GM19463 (cell line): ENCODE measurements around the gene ANKRD45.
A peak's percentile ranks its signal among the peaks of the same experiment; 100 is the strongest.
"Not testable (repeated sequence)": the region's sequence is repeated elsewhere in the genome, so short reads cannot be mapped to it uniquely, and the experiment has no call there.

ENCODE experiments used
- ATAC-seq: cut with Tn5 transposase; IDR thresholded peaks from one replicate; pipeline ENCODE4 v1.9.1; 2021; ENCODE audit warnings: mild to moderate bottlenecking, moderate library complexity; ENCODE audit not compliant: unreplicated experiment

The ANKRD45 gene

GRCh38 chr1:173669491-173669941 lies at the start of gene ANKRD45:
Gene ANKRD45 (minus strand): TSS chr1:173669851. CDS start chr1:173659418, 10,433 bp downstream.
- ATAC-seq = no peak

- no peak for ATAC-seq
Observed at GRCh38 chr1:173717238-173717637, 47.6 kb upstream of the ANKRD45 start.

- ATAC-seq = no peak
Observed at GRCh38 chr1:173715538-173715844, 45.8 kb upstream of the ANKRD45 start.

- peak; percentile 96 for ATAC-seq
Observed at GRCh38 chr1:173714759-173715537, 45.3 kb upstream of the ANKRD45 start, which contains the start of gene KLHL20. Gene KLHL20 (plus strand): TSS chr1:173714981. CDS start chr1:173716044, 1,063 bp downstream.

- ATAC-seq = no peak
Observed at GRCh38 chr1:173714441-173714758, 44.7 kb upstream of the ANKRD45 start.

- ATAC-seq = no peak
Observed at GRCh38 chr1:173708787-173709186, 39.1 kb upstream of the ANKRD45 start.

- no peak for ATAC-seq
Observed at GRCh38 chr1:173705117-173705516, 35.5 kb upstream of the ANKRD45 start.

- no peak for ATAC-seq
Observed at GRCh38 chr1:173702736-173703135, 33.1 kb upstream of the ANKRD45 start.

- not testable (repeated sequence) for ATAC-seq
Observed at GRCh38 chr1:173701299-173701698, 31.6 kb upstream of the ANKRD45 start.

GRCh38 chr1:173693238-173693637 lies 23.6 kb upstream of the ANKRD45 start:
- ATAC-seq = no peak

- ATAC-seq = no peak
Observed at GRCh38 chr1:173688300-173688699, 18.6 kb upstream of the ANKRD45 start.

GRCh38 chr1:173685121-173685520 lies 15.5 kb upstream of the ANKRD45 start:
- not testable (repeated sequence) for ATAC-seq

- not testable (repeated sequence) for ATAC-seq
Observed at GRCh38 chr1:173683838-173684237, 14.2 kb upstream of the ANKRD45 start.

GRCh38 chr1:173682184-173682583 lies 12.5 kb upstream of the ANKRD45 start:
- no peak for ATAC-seq

- not testable (repeated sequence) for ATAC-seq
Observed at GRCh38 chr1:173680152-173680551, 10.5 kb upstream of the ANKRD45 start.

- ATAC-seq = not testable (repeated sequence)
Observed at GRCh38 chr1:173674496-173674895, 4.8 kb upstream of the ANKRD45 start.

GRCh38 chr1:173666646-173667045 lies 3.0 kb downstream of the ANKRD45 start:
- no peak for ATAC-seq

- ATAC-seq = no peak
Observed at GRCh38 chr1:173663159-173663558, 6.5 kb downstream of the ANKRD45 start.

- ATAC-seq = no peak
Observed at GRCh38 chr1:173661763-173662162, 7.9 kb downstream of the ANKRD45 start.

GRCh38 chr1:173661271-173661670 lies 8.4 kb downstream of the ANKRD45 start:
- no peak for ATAC-seq

GRCh38 chr1:173660306-173660705 lies 9.3 kb downstream of the ANKRD45 start:
- ATAC-seq = no peak

- no peak for ATAC-seq
Observed at GRCh38 chr1:173648880-173649605, 20.6 kb downstream of the ANKRD45 start.
